DMS79 treated with DMSO at 0.1 percent for 48 hours (cell line): ENCODE results near the gene CRADD.
A peak's percentile ranks its signal among the peaks of the same experiment; 100 is the strongest.
"Not testable (repeated sequence)": the region's sequence is repeated elsewhere in the genome, so short reads cannot be mapped to it uniquely, and the experiment has no call there.

Experiments used
- DNase-seq: peaks from one replicate; lab custom pipeline; 2025; lab: John Stamatoyannopoulos, UW

The CRADD gene

DNA sequence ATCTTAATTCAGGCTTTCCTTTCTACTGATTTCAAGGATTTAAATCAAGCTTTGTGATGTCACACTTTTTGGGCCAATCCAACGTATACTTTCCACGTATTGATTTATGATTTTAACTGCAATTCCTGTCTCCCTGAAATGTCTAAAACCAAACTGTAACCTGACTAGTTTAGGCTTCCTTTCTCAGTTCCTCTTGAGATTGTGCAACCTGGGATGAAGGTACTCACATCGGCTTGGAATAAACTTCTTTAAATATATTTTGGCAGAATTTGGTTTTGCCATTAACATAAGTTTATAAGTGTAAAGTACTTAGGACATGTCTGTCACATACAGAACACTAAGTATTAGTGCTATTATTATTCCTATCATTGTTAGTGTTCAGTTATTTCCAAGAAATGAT, 224.6 kb downstream of the CRADD start:
- DNase-seq: no peak

DNA sequence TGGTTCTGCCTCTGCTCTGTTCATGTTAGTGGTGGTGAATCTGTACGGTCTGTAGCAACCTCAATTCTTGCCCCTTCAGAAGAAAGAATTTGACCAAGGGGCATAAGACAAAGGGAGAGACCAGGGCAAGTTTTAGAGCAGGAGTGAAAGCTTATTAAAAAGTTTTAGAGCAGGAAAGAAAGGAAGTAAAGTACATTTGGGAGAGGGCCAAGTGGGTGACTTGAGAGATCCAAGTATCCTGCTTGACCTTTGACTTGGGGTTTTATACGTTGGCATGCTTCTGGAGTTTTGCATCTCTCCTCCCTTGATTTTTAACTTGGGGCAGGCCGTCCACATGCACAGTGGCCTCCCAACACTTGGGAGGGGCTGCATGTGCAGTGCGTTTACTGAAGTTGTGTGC, 225.0 kb downstream of the CRADD start:
- DNase-seq: no peak

DNA sequence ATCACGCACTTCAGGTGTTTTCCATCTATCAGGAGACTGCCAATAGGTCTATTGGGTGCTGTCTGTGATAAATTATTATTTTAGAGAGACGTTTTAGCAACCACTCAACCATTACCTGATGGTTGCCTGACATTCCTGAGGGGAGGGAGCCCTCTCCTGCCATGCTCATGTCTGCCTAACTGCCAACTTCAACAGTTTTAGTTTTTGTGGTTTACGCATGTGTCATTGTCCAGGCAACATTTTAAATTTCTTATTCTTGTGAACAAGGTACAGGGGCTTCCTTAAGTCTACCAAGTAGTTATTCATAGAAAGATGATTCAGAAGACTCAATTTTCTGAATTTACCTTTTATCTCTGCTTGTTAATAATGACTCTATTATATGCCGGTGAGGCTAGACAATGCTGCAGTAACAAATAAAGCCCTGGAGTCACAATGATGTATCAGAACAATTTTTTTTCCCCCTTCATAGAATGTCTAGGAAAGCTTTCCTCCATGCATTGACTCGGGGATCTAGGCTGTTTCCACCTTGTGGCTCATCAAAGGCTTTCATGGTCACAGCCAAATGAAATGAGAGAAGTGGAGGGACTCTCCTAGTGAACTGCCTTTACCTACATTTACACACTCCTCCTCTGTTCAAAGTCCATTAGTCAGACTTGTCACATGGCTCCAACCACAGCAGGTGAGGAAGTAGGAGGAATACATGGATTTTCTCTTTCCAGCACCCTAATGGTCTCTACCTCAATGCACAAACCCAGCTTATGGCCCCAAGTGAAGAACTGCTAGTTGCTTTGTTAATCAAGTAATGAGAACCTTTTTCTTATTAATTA, 225.8 kb downstream of the CRADD start:
- DNase-seq: no peak

DNA sequence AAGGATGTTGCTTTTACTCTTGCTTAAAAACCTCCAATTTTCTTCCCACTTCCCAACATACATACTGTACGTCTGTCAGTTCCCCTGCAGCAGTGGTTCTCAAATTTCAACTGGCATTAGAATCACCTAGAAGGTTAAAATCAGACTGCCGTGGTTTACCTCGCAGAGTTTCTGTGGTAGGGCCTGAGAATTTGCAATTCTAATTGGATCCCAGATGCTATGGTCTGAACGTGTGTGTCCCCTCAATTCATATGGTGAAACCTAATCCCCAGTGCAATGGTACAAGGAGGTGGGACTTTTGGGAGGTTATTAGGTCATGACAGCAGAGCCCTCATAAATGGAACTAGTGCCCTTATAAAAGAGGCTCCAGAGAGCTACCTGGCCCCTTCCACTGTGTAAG, 226.9 kb downstream of the CRADD start:
- no peak for DNase-seq

DNA sequence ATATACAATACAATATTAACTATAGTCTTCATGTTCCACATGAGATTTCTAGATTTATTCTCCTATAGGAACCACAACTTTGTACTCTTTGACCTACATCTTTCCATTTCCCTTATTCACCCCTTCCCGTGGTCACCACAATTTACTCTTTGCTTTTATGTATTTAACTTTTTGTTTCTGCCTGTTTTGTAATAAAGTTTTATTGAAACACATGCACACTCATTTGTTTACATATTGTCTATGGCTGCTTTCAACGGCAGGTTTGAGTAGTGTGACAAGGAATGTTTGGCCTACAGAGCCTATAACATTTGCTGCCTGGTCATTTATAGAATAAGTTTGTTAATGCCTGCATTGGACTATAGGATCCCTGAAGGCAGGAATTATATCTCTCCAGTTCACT, 231.1 kb downstream of the CRADD start:
- no peak for DNase-seq

DNA sequence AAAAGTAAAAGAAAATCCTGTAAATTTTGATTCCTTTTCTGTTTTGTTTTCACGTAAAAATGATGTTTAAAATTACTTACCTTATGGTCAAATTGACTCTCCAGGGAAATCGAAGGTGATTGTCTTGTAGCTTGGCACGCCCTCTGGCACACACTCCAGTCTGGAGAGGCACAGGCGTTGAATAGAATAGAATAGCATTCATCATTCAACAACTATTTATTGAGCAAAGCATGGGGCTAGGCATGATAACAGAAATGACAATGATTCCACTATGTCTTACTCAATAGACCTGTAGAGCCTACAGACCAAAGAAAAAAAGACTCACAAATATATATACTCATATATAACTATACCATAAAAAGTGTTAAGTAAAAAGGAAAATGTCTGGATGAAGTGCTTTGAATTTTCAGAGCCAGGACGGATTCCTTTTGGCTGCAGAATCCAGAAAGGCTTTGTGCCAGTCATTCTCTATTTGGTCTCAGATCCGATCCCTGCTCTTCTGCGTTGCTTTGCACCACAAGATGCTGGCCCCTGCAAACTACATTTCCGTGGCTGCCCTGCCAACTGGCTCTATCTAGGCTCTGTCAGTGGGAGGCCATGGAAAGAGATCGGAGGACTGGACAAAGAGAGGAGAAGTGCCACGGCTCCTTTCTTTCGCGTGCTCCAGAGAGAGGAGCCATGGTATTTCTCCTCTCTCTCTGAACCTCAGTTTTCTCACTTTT, 231.8 kb downstream of the CRADD start:
- no peak for DNase-seq

DNA sequence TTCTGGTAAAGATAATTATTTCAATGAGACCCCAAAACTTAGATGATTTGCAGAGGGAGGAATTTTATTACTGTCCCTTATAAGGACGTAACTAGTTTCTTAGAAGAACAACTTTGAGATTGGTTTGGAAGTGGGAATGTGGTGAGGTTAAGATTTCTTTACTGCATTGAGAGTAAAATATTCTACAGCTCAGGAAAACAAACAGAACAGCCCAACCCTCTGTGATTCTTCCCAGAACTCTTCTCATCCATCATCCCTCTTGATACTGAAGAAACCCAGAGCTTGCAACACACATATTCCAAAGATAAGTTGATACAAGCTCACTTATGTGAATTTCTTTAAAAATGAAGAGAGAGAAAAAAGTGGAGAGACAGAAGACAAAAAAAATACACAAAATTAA, 234.2 kb downstream of the CRADD start:
- DNase-seq: no peak

DNA sequence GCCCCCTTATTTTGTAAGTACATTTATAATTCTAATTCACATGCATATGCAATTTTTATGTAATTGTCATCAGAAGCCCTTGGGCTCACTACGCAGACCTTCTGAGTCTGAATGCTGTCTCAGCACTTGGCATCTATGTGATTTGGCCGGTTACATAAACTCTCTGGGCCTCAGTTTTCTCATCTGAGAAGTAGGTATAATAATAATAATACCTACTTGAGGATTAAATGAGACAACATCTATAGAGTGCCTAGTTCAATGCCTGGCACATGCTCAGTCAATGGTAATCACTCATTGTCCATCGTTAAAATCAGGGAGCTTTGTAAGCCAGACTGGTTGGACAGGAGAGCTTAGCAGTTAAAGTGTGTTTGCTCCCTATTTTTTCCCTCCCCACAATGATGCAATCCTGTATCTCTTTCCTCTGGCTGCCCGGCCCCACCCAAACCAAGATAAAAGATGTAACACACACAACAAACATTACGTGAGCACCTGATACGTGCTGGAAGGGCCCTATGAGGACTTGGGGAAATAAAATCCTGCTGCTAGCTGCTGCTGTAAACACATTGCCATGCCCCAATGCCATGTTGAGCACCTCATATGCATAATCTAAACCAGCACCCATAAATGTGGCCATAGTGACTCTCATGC, 235.0 kb downstream of the CRADD start:
- DNase-seq: no peak

DNA sequence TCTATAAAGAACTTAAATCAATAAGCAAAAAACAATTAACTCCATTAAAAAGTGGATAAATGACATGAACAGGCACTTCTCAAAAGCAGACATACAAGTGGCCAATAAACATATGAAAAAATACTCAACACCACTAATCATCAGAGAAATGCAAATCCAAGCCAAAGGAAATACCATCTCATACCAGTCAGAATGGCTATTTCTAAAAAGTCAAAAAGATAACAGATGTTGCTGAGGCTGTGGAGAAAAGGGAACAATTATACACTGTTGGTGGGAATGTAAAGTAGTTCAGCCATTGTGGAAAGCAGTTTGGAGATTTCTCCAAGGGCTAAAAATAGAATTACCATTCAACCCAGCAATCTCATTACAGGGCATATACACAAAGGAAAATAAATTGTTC, 236.7 kb downstream of the CRADD start:
- DNase-seq: peak; percentile 10

DNA sequence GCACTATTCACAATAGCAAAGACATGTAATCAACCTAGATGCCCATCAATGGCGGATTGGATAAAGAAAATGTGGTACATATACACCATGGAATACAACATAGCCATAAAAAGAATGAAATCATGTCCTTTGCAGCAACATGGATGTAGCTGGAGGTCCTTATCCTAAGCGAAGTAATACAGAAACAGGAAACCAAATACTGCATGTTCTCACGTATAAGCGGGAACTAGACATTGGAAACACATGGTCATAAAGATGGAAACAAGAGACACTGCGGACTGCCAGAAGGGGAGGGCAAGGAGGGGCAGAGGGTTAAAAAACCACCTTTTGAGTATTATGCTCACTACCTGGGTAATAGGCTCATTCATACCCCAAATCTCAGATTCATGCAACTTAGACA, 237.1 kb downstream of the CRADD start:
- no peak for DNase-seq

DNA sequence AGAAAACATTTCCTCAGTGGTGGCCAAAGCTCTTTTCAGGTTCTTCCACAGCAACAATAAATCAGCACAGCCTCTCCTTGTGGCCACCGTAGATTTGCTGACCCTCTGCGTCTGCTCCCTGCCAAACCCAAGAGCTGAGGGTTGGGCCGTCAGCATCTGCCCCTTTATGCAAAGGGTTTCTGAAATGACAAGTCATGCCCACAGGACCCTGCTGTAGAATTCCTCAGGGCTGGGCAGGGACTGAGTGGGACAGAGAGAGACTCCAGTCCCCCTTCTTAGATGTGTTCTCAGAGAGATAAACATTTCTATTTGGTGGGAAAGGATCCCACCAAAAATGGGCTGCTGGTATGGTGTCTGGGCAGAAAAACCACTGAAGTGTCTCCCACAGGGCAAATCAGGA, 238.2 kb downstream of the CRADD start:
- no peak for DNase-seq

DNA sequence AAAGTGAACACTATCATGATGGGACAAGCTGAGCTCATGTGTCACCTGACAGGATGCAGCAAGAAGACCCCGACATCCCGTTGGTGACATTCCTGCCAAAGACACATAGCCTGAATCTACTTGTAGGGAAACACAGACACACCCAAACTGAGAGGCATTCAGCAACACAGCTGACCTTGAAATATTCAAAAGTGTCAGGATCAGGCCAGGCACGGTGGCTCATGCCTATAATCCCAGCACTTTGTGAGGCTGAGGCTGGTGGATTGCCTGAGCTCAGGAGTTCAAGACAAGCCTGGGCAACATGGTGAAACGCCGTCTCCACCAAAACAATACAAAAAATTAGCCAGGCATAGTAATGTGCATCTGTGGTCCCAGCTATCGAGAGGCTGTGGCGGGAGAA, 239.2 kb downstream of the CRADD start:
- DNase-seq: no peak

DNA sequence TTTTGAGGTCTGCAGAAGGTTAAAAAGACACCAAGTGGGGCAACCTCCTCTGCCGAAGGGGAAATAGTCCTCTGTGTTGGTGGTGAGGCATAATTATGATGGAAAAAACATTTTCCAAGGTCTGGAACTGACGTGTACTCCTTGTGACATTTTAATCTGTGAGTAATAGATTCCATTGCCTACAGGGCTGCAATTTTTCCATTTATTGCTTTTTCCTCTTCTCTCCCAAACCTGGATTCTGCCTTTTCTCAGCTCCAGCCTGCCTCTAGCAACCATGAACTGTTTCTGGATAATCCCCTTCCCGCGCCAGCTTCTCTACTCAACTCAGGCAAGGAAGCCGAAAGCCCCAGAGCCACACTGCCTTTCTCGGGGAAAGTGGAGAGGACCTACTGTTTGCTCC, 241.1 kb downstream of the CRADD start:
- DNase-seq: no peak

DNA sequence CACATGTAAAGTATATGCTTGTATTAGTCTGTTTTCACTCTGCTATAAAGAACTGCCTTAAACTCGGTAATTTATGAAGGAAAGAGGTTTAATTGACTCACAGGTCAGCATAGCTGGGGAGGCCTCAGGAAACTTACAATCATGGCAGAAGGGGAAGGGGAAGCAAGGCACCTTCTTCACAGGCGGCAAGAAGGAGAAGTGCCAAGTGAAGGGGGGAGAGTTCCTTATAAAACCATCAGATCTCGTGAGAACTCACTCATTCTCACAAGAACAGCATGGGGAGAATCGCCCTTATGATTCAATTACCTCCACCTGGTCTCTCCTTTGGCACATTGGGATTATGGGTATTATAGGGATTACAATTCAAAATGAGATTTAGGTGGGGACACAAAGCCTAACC, 241.7 kb downstream of the CRADD start:
- DNase-seq: no peak

DNA sequence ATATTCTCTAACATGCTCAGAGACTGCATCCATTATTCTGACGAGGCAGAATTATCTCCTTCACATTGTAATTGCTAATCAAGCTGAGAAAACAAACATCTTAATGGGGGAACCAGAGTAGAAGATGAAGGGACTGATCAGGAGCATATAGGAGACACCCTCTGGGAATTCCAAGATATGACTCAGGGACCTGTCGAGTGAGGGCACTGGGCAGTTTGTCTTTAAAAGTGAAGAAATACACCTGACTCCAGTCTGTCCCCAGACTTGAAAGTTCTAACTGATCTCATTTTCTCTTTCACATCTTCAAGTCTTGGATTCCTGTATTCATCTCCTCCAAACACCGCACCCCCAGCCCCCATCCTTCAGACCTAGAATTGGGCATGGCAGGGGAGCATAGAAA, 244.3 kb downstream of the CRADD start:
- DNase-seq: no peak

DNA sequence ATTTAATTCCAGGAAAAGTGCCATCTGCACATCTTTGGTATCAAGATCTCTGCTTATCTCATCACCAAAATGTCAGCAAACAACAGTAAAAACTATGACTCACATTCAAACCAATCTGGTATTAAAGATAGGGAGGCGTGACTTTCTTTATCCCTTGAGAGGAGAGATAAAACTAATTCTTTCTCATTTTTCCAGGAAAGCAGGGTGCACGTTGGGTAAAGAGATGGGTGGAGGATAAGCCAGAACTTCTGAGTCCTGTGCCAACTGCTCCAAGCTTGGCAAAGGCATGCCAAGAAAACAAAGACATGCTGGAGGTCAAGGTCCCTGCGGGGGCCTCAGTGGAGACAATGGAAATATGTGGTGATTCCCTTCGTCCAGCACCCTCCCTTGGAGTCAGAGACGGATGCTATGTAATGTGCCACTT, 245.4 kb downstream of the CRADD start:
- DNase-seq: no peak

DNA sequence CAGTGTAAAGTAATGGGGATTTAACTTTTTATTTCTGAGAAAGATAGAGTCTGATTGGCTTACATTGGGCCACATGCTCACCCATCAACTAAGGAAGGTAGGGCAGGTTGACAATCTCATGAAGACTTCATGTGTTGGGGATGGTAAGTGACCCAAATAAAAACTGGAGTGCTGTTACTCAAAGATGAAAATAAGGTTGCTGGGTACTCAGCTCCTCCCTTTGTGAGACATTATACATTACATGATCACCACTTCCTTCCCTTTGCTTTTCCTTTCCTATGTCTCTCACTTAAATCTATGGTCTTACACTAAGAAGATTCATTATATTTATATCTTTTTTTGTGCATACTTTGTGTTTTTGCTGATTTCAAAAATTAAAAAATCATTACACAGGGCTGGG, 247.2 kb downstream of the CRADD start:
- no peak for DNase-seq

DNA sequence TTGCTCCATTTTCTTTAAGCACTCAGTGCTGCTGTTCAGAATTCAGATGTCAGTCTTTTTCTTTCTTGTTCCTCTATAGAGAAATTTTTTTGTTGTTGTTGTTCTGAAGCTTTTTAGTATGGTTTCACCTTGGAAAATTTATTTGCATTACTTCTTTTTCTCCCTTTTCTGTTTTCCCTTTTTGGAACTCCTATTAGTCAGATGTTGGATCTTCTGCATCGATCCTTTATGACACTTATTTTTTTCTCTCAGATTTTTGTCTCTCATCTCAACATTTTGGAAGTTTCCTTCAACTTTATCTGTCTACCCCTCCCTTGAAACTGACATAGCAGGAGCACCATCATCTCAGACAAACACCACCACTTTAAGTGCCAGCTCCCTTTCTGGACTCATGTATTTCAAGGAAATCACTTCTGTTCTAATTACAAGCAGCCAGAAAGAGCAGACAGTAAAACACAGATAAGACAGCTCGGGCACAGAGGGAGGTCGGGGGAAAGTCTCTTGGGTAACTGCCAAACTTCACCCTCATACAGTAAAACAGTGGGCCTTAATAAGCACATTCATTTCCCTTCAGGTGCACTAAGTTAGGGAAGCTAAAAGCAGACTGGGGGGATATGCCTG, 248.5 kb downstream of the CRADD start:
- no peak for DNase-seq

DNA sequence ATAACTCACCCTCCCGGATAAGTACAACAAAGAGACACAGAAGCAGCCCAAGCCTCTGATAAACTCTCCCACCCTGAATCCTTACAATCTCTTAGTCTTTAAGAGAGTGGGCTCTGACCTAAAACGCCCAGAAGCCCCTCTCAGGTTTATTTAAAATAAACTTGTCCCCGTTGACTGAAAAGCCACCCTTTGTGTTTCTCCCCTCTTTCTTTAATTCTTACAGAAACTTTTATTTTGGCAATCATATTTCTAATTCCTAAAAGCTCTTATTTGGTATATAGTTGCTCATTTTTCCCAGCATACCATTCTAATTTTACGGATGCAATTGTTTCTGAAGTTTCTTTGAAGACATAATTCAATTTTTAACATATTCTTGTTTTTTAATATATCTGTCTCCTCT, 249.1 kb downstream of the CRADD start:
- no peak for DNase-seq

DNA sequence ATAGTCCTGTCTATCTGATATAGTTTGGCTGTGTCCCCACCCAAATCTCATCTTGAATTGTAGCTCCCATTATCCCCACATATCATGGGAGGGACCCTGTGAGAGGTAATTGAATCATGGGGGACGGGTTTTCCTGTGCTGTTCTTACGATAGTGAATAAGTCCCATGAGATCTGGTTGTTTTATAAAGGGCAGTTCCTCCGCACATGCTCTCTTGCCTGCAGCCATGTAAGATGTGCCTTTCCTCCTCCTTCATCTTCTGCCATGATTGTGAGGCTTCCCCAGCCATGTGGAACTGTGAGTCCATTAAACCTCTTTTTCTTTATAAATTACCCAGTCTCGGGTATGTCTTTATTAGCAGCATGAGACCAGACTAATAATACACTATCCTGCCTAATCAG, 251.9 kb downstream of the CRADD start:
- not testable (repeated sequence) for DNase-seq

DNA sequence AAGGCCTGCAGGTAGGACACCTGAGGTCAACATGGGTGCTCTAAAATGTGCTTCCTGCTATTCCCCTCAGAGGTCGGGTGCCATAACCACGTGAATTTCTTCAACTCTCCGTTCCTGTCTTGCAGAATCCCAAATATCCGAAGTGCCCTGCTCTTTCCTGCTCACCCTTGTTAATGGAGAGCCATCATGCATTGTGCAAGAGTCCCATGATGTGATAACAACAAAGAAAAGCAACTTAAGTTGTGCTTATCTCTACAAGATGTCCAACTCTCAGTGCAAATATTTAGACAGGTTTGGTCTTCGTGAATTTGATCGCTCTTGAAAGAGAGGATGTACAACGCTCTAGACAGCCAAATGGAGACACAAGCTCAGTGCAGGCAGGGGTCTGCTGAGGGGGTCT, 260.6 kb downstream of the CRADD start:
- no peak for DNase-seq

DNA sequence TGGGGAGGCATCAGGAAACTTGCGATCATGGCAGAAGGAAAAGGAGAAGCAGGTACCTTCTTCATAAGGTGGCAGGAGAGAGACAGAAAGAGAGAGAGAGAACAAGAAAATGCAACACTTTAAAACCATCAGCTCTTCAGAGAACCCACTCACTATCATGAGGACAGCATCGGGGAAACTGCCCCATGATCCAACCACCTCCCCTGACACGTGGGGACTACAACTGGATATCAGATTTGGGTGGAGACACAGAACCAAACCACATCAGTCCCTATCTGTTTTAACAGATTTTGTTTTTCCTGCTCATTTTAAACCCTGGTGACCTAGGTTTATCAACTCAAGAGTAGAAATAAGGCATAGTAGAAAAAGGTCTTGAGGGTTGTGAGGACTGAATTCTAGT, 261.1 kb downstream of the CRADD start:
- no peak for DNase-seq

DNA sequence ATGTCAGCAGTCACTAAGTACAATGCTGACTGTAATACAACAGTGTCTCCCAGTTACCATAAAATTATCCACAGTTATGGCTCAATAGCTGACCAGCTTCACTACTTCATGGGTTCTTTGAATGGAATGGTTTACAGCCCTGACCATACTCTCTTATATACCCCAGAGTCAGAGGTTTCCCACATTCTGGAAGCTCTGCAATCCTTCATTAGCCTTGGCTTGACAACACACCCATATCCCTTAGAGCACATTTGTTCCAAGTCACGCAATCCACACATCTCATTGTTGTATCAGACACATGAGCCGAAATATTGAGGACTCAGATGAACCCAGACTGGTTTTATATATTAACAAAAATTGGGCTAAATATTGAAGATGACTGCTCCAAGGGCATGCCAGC, 261.8 kb downstream of the CRADD start:
- no peak for DNase-seq
